T-helper 2 cell treated with Interferon-gamma antibody and Interleukin-4, amounts not matched to agents 5 μg/mL and 100 μg/mL, for 36 hours (primary cell): ENCODE results near the gene MYO1E.

Experiments used
- DNase-seq: peaks from one replicate; pipeline ENCODE4 v3.0.0; 2021; ENCODE audit warnings: low spot score
- H3K27ac Mint-ChIP-seq: one replicate; pipeline ENCODE4 v1.8.0; 2021; ENCODE audit warnings: mild to moderate bottlenecking, mixed read lengths
- H3K27me3 Mint-ChIP-seq: one replicate; pipeline ENCODE4 v1.8.0; 2021; ENCODE audit warnings: low read depth, mixed read lengths
- H3K36me3 Mint-ChIP-seq: one replicate; pipeline ENCODE4 v1.8.0; 2021; ENCODE audit warnings: low read depth, mixed read lengths
- H3K4me1 Mint-ChIP-seq: one replicate; pipeline ENCODE4 v1.8.0; 2021; ENCODE audit warnings: low read depth, mixed read lengths
- H3K4me3 Mint-ChIP-seq: one replicate; pipeline ENCODE4 v1.8.0; 2022; ENCODE audit warnings: mild to moderate bottlenecking, moderate library complexity, mixed read lengths
- H3K9me3 Mint-ChIP-seq: one replicate; pipeline ENCODE4 v1.8.0; 2021; ENCODE audit warnings: mixed read lengths

MYO1E gene

DNA sequence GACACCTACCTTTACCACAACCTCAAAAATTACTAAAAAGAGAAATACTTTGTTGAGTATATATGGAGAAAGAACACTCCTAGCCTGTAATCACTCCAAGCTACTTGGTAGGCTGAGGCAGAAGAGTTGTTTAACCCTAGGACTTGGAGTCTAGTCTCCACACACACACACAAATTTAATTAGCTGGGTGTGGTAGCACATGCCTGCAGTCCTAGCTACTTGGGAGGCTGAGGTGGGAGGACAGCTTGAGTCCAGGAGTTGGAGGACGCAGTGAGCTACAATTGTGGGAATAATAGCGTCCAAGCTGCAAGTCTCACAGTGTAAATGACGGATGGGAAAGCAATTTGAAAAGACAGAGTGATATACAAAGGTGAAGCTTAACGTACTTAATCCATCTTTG, 115.5 kb downstream of the MYO1E start:
- peaks cover 7% of the 10 kb centered on the region for H3K27me3 Mint-ChIP-seq
- H3K27ac Mint-ChIP-seq, result no peak overlapping the region
- DNase-seq, result no peak
- peaks cover 35% of the 10 kb centered on the region for H3K36me3 Mint-ChIP-seq
- no peaks in the 10 kb centered on the region for H3K9me3 Mint-ChIP-seq
- H3K4me3 Mint-ChIP-seq, result no peak overlapping the region
- peaks cover 52% of the 10 kb centered on the region for H3K4me1 Mint-ChIP-seq

DNA sequence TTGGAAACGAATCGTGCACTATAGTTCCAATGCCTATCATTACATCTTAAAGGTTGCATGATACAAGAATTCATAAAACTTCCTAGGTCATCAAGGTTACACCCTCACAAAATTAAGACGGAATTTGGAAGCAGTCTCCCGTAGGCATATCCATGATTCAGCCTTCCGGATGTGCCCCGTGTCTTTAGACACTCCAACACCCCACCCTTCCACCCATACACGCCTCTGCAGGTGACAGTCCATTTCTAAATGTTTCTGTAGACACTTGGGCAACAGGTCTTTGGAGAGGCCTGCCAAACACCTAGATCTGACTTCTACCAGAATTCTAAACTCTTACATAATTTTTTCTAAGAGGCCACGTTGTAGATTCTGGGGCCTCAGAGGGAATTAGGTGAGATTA, 116.2 kb downstream of the MYO1E start:
- Mint-ChIP-seq H3K4me1 (peaks cover 52% of the 10 kb centered on the region), H3K9me3 (no peaks in the 10 kb centered on the region), H3K27ac (peak overlapping the region; percentile 37)

DNA sequence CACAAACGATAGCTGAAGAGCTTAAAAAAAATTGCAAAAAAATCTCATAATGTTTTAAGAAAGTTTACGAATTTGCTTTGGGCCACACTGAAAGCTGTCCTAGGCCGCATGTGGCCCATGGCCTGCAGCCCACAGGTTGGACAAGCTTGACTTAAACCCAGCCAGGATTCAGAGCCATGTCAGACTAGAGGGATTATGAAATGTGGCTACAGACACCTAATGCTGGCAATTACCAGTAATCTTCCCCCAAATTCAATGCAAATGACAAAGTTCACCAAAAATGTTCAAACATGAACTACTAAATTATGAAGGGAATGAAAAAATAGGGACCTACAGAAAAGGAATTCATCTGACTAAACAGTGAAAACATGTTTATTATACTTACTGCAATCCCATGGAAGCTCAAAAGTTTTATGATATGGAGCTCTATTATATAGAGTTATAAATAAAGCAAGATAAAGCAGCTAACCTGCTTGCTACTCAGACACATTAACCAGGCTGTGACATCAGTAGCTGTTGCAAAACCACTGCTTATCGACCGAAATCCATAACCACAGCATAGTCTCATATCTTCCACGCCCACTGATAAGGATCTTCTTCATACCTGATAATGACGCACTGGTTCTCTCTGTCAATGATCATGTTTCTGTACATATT, 116.9 kb downstream of the MYO1E start:
- Mint-ChIP-seq H3K4me3 (peak overlapping the region; percentile 42), H3K27ac (peak overlapping the region; percentile 79), H3K4me1 (peaks cover 57% of the 10 kb centered on the region), H3K27me3 (peaks cover 7% of the 10 kb centered on the region), H3K9me3 (no peaks in the 10 kb centered on the region), H3K36me3 (peaks cover 35% of the 10 kb centered on the region)
- DNase-seq, result peak; percentile 77

More for the DNA sequence above, 116.2 kb downstream of the MYO1E start:
- Mint-ChIP-seq H3K4me3 (peak overlapping the region; percentile 37), H3K36me3 (peaks cover 35% of the 10 kb centered on the region), H3K27me3 (peaks cover 7% of the 10 kb centered on the region)
- DNase-seq, result no peak

DNA sequence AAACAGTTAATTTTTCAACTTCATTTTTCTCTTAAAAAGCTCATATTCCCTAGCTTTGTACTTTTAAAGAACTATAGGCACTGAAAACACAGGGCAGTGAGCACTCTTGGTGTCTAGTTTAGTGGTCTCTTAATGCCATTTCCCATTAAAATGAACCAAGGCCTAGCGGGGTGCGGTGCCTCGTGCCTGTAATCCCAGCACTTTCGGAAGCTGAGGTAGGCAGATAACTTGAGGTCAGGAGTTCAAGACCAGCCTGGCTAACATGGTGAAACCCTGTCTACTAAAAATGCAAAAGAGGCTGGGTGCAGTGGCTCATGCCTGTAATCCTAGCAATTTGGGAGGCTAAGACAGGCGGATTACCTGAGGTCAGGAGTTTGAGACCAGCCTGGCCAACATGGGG, 120.5 kb downstream of the MYO1E start:
- no peaks in the 10 kb centered on the region for H3K9me3 Mint-ChIP-seq
- peaks cover 24% of the 10 kb centered on the region for H3K36me3 Mint-ChIP-seq
- no peaks in the 10 kb centered on the region for H3K27me3 Mint-ChIP-seq
- no peak overlapping the region for H3K27ac Mint-ChIP-seq
- H3K4me3 Mint-ChIP-seq, result no peak overlapping the region
- peaks cover 46% of the 10 kb centered on the region for H3K4me1 Mint-ChIP-seq
- DNase-seq, result no peak

DNA sequence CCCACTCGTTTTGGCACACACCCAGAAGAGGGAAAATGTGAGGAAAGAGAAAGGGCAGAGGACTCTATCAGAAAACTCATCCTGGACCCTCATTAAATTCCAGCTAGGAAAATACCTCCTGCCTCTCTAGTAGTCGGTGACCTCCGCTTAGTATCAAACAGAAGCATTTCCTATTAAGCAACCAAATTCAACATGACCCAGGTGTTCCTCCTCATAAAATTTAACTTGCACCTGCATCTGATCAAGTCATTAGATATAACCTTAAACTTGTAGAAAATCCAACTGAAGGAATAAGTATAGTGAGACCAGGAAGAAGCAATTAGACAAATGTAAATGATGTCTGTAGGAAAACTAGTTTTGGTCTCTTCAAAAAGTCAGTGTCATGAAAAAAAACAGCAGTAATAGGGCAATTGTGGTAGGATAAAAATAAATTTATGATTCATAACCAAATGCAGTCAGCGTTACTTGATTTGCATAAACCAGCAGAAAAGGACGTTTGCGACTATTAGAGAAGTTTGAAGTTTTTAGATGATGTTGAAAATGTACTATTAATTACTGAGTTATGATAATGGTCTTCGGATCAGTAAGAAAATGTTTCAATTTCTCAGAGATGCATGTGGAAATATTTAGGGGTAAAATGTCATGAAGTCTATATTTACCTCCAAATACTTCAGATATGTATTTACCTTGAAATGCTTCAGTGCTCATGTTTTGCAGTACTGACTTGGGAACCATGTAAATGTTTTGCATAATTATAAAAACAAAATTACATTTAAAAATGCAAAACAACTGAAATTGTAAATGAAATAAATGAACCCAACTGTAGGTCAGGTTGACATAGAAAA, 121.4 kb downstream of the MYO1E start:
- Mint-ChIP-seq H3K4me3 (no peak overlapping the region), H3K9me3 (no peaks in the 10 kb centered on the region), H3K36me3 (peaks cover 18% of the 10 kb centered on the region), H3K27me3 (peaks cover 3% of the 10 kb centered on the region), H3K4me1 (peaks cover 37% of the 10 kb centered on the region), H3K27ac (no peak overlapping the region)
- DNase-seq, result no peak

DNA sequence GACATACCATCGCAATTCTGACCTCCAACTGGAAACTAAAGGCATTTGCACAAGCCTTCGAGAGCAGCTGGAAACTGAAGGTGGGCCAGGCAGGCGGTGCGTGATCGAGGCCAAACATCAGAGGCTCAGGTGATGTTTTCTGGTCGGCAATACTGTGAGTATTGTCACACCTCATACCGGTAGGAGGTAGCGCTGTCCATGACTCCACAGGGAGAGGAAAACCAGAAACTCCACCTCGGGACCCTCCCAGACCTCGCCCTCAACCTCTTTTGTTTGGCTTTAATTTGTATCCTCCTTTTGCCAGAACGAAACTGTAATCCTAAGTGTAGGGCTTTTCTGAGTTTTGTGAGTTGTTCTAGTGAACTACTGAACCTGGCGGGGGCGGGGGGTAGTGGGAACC, 122.4 kb downstream of the MYO1E start:
- Mint-ChIP-seq H3K36me3 (peaks cover 12% of the 10 kb centered on the region), H3K4me3 (no peak overlapping the region), H3K27ac (no peak overlapping the region), H3K4me1 (peaks cover 28% of the 10 kb centered on the region), H3K9me3 (no peaks in the 10 kb centered on the region), H3K27me3 (peaks cover 3% of the 10 kb centered on the region)
- no peak for DNase-seq

DNA sequence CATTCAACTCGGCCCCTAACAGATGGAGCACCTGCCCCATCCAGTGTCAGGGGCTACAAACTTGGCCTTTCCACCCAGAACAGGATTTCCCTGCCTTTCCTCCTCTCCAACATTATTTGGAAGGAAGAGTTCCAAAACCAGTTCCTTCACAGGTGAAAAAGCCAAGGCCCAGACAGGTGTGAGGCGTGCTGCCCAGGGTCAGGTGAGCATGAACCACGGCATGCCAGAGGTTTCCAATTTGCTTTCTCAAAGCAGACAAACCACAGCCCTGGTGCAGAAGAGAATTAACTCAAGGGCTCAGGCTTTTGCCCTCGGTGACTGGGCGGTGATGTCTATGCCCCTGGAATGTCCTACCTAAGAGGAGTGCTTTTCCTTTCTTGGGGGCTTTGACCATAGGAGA, 122.9 kb downstream of the MYO1E start:
- DNase-seq, result no peak
- H3K27ac Mint-ChIP-seq, result no peak overlapping the region
- no peak overlapping the region for H3K4me3 Mint-ChIP-seq
- H3K4me1 Mint-ChIP-seq, result peaks cover 28% of the 10 kb centered on the region
- H3K9me3 Mint-ChIP-seq, result no peaks in the 10 kb centered on the region
- H3K27me3 Mint-ChIP-seq, result peaks cover 3% of the 10 kb centered on the region
- peaks cover 12% of the 10 kb centered on the region for H3K36me3 Mint-ChIP-seq

DNA sequence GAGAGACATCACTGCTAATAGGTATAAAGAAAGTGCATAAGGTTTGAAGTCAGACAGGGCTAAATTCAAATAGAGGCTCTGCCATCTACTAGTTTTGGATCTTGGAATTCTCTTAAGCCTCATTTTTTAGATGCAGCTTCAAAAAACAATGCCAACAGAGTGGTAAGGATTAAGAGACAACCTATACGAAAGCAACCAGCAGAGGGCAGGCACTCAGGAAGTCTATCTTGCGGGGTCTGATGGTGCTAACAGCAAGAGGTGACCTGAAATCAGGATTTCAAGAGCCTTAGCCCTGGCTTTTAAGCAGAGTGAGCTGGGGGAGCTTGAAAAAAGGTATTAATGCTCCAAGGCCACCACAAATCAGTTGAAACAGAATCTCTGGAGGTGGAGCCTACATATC, 125.3 kb downstream of the MYO1E start:
- peak; percentile 26 for DNase-seq
- Mint-ChIP-seq H3K36me3 (peaks cover 1% of the 10 kb centered on the region), H3K9me3 (no peaks in the 10 kb centered on the region), H3K4me3 (no peak overlapping the region), H3K4me1 (peaks cover 19% of the 10 kb centered on the region), H3K27me3 (peaks cover 4% of the 10 kb centered on the region), H3K27ac (no peak overlapping the region)

DNA sequence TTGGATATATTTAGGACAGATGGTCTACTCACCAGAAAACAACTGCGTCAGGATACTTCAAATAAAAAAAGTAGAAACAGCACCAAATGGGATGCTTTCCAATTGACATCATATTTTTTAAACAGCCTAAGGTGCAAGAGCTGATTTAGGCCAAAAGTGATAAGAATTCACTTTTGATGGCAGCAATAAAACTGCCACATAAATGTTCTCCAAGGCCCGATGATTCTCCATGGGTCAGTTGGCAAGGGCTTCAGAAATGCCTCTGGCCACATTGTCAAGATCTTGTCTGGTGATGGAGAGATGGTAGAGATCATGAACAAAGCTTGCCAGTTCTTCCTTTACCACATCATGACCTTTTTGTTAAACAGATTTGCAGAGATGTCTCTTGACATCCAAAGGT, 127.1 kb downstream of the MYO1E start:
- no peak overlapping the region for H3K4me3 Mint-ChIP-seq
- H3K27me3 Mint-ChIP-seq, result peaks cover 4% of the 10 kb centered on the region
- no peaks in the 10 kb centered on the region for H3K9me3 Mint-ChIP-seq
- peaks cover 1% of the 10 kb centered on the region for H3K36me3 Mint-ChIP-seq
- no peak overlapping the region for H3K27ac Mint-ChIP-seq
- DNase-seq, result no peak
- H3K4me1 Mint-ChIP-seq, result peaks cover 14% of the 10 kb centered on the region

DNA sequence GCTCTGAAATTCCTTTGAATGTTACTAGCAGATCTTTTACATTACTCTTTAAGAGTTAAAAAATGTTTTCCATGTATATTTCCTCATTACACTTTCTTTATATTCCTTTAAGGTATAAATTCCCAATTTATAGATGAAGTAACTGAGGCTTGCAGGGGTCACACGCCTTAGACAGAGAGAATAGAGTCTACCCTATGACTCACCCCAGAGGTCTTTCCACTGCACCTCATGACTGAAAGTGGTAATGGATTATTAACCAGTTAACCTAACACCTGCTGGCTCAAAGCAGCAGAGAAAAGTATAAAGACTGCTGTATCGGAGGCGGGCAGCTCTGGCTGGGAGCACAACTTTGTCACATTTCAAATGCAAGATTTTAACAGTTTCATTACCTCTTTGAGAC, 128.3 kb downstream of the MYO1E start:
- peaks cover 1% of the 10 kb centered on the region for H3K36me3 Mint-ChIP-seq

DNA sequence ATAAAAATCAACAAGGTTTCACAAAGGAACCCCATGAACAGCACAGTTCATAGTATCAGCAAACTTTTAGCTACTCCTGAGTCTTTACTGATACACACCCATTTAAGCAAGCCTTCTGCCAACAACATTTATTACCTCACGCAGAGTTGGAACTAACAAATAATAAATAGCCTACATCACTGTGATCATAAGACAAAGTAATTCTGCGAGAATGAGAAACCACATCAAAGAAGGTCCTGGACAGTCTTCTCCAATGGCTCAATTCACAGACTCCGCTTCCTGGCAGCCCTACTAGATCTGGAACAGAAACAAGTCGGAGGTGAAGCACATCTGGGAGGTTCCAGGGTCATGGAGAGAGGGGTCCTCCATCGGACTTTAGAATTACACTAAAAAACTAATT, 129.0 kb downstream of the MYO1E start:
- Mint-ChIP-seq H3K36me3 (peaks cover 1% of the 10 kb centered on the region), H3K9me3 (no peaks in the 10 kb centered on the region), H3K4me1 (peaks cover 8% of the 10 kb centered on the region), H3K4me3 (no peak overlapping the region), H3K27me3 (peaks cover 4% of the 10 kb centered on the region), H3K27ac (no peak overlapping the region)
- no peak for DNase-seq

More for the DNA sequence above, 128.3 kb downstream of the MYO1E start:
- Mint-ChIP-seq H3K27ac (no peak overlapping the region), H3K4me3 (no peak overlapping the region), H3K27me3 (peaks cover 4% of the 10 kb centered on the region), H3K9me3 (no peaks in the 10 kb centered on the region), H3K4me1 (peaks cover 8% of the 10 kb centered on the region)
- DNase-seq, result no peak

DNA sequence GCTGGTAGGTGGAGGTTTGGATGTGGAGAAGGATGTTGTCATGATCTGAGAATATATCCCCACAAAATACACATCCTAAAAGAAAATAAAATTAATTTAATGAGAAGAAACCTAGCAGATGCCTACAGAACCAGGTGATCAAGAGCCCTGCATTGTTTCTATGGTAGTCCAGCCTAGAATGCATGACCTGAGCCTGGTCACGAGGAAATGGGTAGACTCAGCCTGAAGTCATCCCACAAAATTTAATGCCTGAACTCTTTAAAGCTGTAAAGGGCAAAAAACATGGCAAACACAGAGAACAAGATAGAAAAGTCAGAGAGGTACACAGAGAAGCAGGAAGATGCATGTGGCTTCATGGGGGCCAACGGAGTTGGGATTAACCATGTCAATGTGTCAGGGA, 130.0 kb downstream of the MYO1E start:
- Mint-ChIP-seq H3K9me3 (no peaks in the 10 kb centered on the region), H3K36me3 (peaks cover 1% of the 10 kb centered on the region), H3K27me3 (peaks cover 6% of the 10 kb centered on the region), H3K27ac (no peak overlapping the region), H3K4me1 (peaks cover 7% of the 10 kb centered on the region), H3K4me3 (no peak overlapping the region)
- no peak for DNase-seq

DNA sequence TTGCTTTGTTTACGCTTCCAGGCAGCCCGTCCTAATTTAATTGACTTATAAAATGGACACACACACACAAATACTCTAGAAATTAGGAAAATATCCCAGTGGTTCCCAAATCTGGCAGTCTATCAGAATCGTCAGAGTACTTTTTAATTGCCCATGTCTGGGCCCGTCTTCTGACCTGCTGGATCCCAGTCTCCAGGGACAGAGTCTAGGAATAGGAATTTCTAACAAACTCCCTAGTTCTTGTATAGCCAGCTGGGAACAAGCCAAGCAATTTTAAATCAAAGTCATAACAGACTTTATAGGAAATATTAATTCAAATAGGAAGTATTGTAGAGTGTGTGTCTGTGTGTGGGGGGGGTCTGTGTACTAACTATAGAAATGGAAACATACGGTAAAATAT, 132.6 kb downstream of the MYO1E start:
- no peak for DNase-seq
- Mint-ChIP-seq H3K4me1 (peaks cover 7% of the 10 kb centered on the region), H3K27ac (no peak overlapping the region), H3K9me3 (no peaks in the 10 kb centered on the region), H3K27me3 (peaks cover 5% of the 10 kb centered on the region), H3K36me3 (peaks cover 6% of the 10 kb centered on the region), H3K4me3 (no peak overlapping the region)

DNA sequence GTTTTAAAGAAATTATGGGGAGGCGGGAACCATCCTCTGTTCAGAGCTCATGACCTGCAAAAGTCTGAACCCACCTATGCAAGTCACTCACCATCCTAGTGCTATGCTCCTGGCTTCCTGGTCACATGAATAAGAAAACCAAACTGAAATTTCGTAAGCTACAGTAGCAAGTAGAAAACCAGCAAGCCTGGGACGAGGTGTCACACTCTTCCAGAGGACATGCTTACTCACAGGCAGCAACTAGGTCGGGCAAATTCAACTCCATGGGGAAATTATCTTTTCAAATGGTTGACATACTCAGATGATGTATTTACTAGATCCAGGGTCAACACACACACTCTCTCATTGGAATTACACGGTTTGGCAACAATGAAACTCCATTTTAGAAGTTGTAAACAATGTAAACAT, 134.7 kb downstream of the MYO1E start:
- peaks cover 7% of the 10 kb centered on the region for H3K4me1 Mint-ChIP-seq
- H3K27me3 Mint-ChIP-seq, result peaks cover 6% of the 10 kb centered on the region
- peaks cover 6% of the 10 kb centered on the region for H3K36me3 Mint-ChIP-seq
- no peak overlapping the region for H3K4me3 Mint-ChIP-seq
- no peak overlapping the region for H3K27ac Mint-ChIP-seq
- DNase-seq, result no peak
- no peaks in the 10 kb centered on the region for H3K9me3 Mint-ChIP-seq
